NCI-H2107 treated with DMSO at 0.1 percent for 48 hours (cell line): ENCODE measurements around the gene MRPS18A.

ENCODE experiments used
- DNase-seq: peaks from one replicate; lab custom pipeline; 2025; ENCODE audit not compliant: unreplicated experiment; lab: John Stamatoyannopoulos, UW

Gene MRPS18A

GRCh38 chr6:43687437-43688347 is at the start of gene MRPS18A:
MRPS18A (minus strand) TSS chr6:43687791; CDS start chr6:43687779, 12 bp downstream.
- DNase-seq = peak; percentile 53

GRCh38 chr6:43736844-43737243 is 49.3 kb upstream of the MRPS18A start:
- DNase-seq = no peak

GRCh38 chr6:43736211-43736786 is 48.7 kb upstream of the MRPS18A start:
- DNase-seq = no peak

- no peak for DNase-seq
Measured at GRCh38 chr6:43735642-43736199, 48.1 kb upstream of the MRPS18A start.

GRCh38 chr6:43734294-43734665 is 46.7 kb upstream of the MRPS18A start:
- no peak for DNase-seq

- no peak for DNase-seq
Measured at GRCh38 chr6:43733471-43734293, 46.1 kb upstream of the MRPS18A start.

GRCh38 chr6:43730634-43731033 is 43.0 kb upstream of the MRPS18A start:
- DNase-seq = no peak

- DNase-seq = no peak
Measured at GRCh38 chr6:43729537-43729936, 41.9 kb upstream of the MRPS18A start.

- no peak for DNase-seq
Measured at GRCh38 chr6:43728586-43728985, 41.0 kb upstream of the MRPS18A start.

GRCh38 chr6:43727634-43728033 is 40.0 kb upstream of the MRPS18A start:
- no peak for DNase-seq

GRCh38 chr6:43725643-43726580 is 38.3 kb upstream of the MRPS18A start:
- peak; percentile 39 for DNase-seq

GRCh38 chr6:43724914-43725642 is 37.5 kb upstream of the MRPS18A start:
- DNase-seq = peak; percentile 85

- no peak for DNase-seq
Measured at GRCh38 chr6:43724354-43724753, 36.8 kb upstream of the MRPS18A start.

- DNase-seq = peak; percentile 37
Measured at GRCh38 chr6:43723737-43724295, 36.2 kb upstream of the MRPS18A start.

GRCh38 chr6:43722920-43723545 is 35.4 kb upstream of the MRPS18A start:
- no peak for DNase-seq

- DNase-seq = no peak
Measured at GRCh38 chr6:43720999-43721398, 33.4 kb upstream of the MRPS18A start.

- DNase-seq = no peak
Measured at GRCh38 chr6:43719511-43719910, 31.9 kb upstream of the MRPS18A start.

GRCh38 chr6:43718387-43719105 is 31.0 kb upstream of the MRPS18A start:
- DNase-seq = no peak
